DMS53 treated with DMSO at 0.1 percent for 48 hours (cell line): ENCODE data around the gene MEI4.

Source experiments
- DNase-seq: peaks from one replicate; lab custom pipeline; 2025; ENCODE audit not compliant: unreplicated experiment; lab: John Stamatoyannopoulos, UW

MEI4 gene

GRCh38 chr6:77930952-77931351 is 278.1 kb downstream of the MEI4 start:
- DNase-seq: no peak

DNA sequence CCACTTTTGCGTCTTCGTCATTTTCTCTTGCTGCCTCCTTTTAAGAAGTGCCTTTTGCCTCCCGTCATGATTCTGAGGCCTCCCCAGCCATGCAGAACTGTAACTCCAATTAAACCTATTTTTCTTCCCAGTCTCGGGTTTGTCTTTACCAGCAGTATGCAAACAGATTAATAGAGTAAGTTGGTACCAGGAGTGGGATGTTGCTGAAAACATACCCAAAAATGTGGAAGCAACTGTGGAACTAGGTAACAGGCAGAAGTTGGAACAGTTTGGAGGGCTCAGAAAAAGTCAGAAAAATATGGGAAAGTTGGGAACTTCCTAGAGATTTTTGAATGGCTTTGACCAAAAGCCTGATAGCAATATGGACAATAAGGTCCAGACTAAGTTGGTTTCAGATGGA is 309.2 kb downstream of the MEI4 start:
- no peak for DNase-seq

DNA sequence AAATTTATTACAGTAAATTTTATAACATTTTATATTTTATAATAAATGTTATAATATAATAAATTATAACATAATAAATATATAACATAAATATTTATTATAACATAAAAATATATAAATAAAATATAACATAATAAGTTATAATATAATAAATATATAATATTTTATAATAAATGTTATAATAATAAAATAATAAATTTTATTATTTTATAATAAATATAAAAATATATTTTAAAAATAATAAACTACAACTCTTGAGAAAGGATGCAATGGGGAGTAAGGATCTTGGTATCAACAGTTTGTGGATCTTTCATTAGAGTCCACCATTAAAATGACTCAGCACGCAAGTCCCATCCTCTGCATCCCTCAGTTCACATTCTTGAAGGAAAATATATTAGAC is 312.6 kb downstream of the MEI4 start:
- no peak for DNase-seq

GRCh38 chr6:77972334-77972733 is 319.5 kb downstream of the MEI4 start:
- no peak for DNase-seq
